Heart left ventricle (tissue), 13 donors: ENCODE data around the gene OVAAL.

Experiments used
- CTCF ChIP-seq, 12 donors: fragments of 200-600 bp; sonication (generic) in 4 of 12; IDR thresholded peaks; one replicate each; pipeline versions ENCODE4 v1.5.0 to v1.8.0; 2018 to 2022; ENCODE audit warnings: antibody characterized with exemption in 12 of 12, mild to moderate bottlenecking in 5 of 12
- POLR2A ChIP-seq, 2 donors: fragments of 450-650 bp; IDR thresholded peaks; one replicate each; pipeline ENCODE4 v1.6.1; 2017; ENCODE audit warnings: antibody characterized with exemption in 2 of 2, mild to moderate bottlenecking in 2 of 2, moderate library complexity in 2 of 2
- donor health status: ischemic (EF 13 %, LVEDD 7.1; RV severe dilation, severe dysfunction).
- donor health status: DM: no; HTN: yes; CAD: no.
- donor health status: DM: no; HTN: no; CAD: no.
- donor health status: ischemic (EF 25% LVEDD 6.9; RV normal size, moderate dysfunction).
- donor health status: ischemic (EF 25% LVEDD 5.7; RV mildly dilated, moderate dysfunction).
- donor health status: ischemic (EF 35%, LVEDD 5.7; RV mildly dilated, moderate dysfunction).
- donor health status: nonischemic (EF 11% LVEDD 7.7; RV severe dilation, severe dysfunction).
- donor health status: DM: yes; HTN: yes; CAD: no.
- donor health status: PGD.
- donor health status: ischemic (EF 29% LVEDD 5.4; RV normal size, mild dysfunction).
- donor health status: nonischemic (EF 23%, LVEDD 6.1; RV moderate dilation, normal function).

GRCh38 chr1:180579961-180580611 is 21.3 kb downstream of the OVAAL start:
- no peak for TF ChIP-seq POLR2A (IDR thresholded peaks at IDR 0.05)
- TF ChIP-seq CTCF (IDR thresholded peaks at IDR 0.05): no peak
